Inflammatory macrophage treated with lipopolysaccharide for 4 hours (primary cell): ENCODE data around the gene ROR1.
"Not testable (repeated sequence)": the region's sequence is repeated elsewhere in the genome, so short reads cannot be mapped to it uniquely, and the experiment has no call there.

ENCODE experiments used
- DNase-seq: peaks from one replicate; pipeline ENCODE4 v3.0.0-alpha.2; 2020

ROR1 gene

GRCh38 chr1:63826246-63826861 is 52.5 kb downstream of the ROR1 start:
- not testable (repeated sequence) for DNase-seq

- DNase-seq: no peak
Observed at GRCh38 chr1:63827411-63828321, 53.8 kb downstream of the ROR1 start.

- DNase-seq: peak; percentile 58
Observed at GRCh38 chr1:63828322-63829044, 54.7 kb downstream of the ROR1 start.

GRCh38 chr1:63829349-63830327 is 55.8 kb downstream of the ROR1 start:
- DNase-seq: no peak

- no peak for DNase-seq
Observed at GRCh38 chr1:63831409-63831808, 57.6 kb downstream of the ROR1 start.

GRCh38 chr1:63833363-63834119 is 59.7 kb downstream of the ROR1 start:
- no peak for DNase-seq

GRCh38 chr1:63835128-63835527 is 61.3 kb downstream of the ROR1 start:
- DNase-seq: no peak

GRCh38 chr1:63836374-63836773 is 62.6 kb downstream of the ROR1 start:
- no peak for DNase-seq

GRCh38 chr1:63836830-63837229 is 63.0 kb downstream of the ROR1 start:
- no peak for DNase-seq

- DNase-seq: no peak
Observed at GRCh38 chr1:63843010-63843409, 69.2 kb downstream of the ROR1 start.

GRCh38 chr1:63843884-63844283 is 70.1 kb downstream of the ROR1 start:
- no peak for DNase-seq

GRCh38 chr1:63845346-63845745 is 71.5 kb downstream of the ROR1 start:
- no peak for DNase-seq

GRCh38 chr1:63847308-63847910 is 73.6 kb downstream of the ROR1 start:
- DNase-seq: no peak

- DNase-seq: no peak
Observed at GRCh38 chr1:63848733-63849132, 74.9 kb downstream of the ROR1 start.

- DNase-seq: no peak
Observed at GRCh38 chr1:63849149-63849548, 75.3 kb downstream of the ROR1 start.

- DNase-seq: no peak
Observed at GRCh38 chr1:63854091-63854490, 80.3 kb downstream of the ROR1 start.

GRCh38 chr1:63855942-63856341 is 82.1 kb downstream of the ROR1 start:
- no peak for DNase-seq

GRCh38 chr1:63856924-63857323 is 83.1 kb downstream of the ROR1 start:
- no peak for DNase-seq

GRCh38 chr1:63857478-63857877 is 83.7 kb downstream of the ROR1 start:
- DNase-seq: no peak

- DNase-seq: no peak
Observed at GRCh38 chr1:63858153-63858552, 84.3 kb downstream of the ROR1 start.
